ENCODE measurements around the gene SLC39A11. TPM values are rescaled to one million over a fixed set of nuclear protein-coding genes. Genes with fewer than 3 reads are reported as not detected.

SLC39A11 gene
- total and polyA plus RNA-seq, 2 of the 13 experiments (the other 11 are each of a cell fraction or from before 2014, with no cell fraction given) = 17.2 to 31.5 TPM

- WGBS (ENCODE audit: low lambda C conversion rate) = 93% methylated on average over 3 of the region's 3 CpGs
- H3K27ac ChIP-seq (ENCODE audit: extremely low read length, insufficient read depth, low read length) = no peak overlapping the region
- TF ChIP-seq, protein P1, sequence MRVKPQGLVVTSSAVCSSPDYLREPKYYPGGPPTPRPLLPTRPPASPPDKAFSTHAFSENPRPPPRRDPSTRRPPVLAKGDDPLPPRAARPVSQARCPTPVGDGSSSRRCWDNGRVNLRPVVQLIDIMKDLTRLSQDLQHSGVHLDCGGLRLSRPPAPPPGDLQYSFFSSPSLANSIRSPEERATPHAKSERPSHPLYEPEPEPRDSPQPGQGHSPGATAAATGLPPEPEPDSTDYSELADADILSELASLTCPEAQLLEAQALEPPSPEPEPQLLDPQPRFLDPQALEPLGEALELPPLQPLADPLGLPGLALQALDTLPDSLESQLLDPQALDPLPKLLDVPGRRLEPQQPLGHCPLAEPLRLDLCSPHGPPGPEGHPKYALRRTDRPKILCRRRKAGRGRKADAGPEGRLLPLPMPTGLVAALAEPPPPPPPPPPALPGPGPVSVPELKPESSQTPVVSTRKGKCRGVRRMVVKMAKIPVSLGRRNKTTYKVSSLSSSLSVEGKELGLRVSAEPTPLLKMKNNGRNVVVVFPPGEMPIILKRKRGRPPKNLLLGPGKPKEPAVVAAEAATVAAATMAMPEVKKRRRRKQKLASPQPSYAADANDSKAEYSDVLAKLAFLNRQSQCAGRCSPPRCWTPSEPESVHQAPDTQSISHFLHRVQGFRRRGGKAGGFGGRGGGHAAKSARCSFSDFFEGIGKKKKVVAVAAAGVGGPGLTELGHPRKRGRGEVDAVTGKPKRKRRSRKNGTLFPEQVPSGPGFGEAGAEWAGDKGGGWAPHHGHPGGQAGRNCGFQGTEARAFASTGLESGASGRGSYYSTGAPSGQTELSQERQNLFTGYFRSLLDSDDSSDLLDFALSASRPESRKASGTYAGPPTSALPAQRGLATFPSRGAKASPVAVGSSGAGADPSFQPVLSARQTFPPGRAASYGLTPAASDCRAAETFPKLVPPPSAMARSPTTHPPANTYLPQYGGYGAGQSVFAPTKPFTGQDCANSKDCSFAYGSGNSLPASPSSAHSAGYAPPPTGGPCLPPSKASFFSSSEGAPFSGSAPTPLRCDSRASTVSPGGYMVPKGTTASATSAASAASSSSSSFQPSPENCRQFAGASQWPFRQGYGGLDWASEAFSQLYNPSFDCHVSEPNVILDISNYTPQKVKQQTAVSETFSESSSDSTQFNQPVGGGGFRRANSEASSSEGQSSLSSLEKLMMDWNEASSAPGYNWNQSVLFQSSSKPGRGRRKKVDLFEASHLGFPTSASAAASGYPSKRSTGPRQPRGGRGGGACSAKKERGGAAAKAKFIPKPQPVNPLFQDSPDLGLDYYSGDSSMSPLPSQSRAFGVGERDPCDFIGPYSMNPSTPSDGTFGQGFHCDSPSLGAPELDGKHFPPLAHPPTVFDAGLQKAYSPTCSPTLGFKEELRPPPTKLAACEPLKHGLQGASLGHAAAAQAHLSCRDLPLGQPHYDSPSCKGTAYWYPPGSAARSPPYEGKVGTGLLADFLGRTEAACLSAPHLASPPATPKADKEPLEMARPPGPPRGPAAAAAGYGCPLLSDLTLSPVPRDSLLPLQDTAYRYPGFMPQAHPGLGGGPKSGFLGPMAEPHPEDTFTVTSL (CRISPR knock-in tag; IDR thresholded peaks at IDR 0.05; ENCODE audit: borderline replicate concordance) = no peak
- TF ChIP-seq ZNF703 (CRISPR knock-in tag; IDR thresholded peaks at IDR 0.05; ENCODE audit: borderline replicate concordance) (no peak), MAX (IDR thresholded peaks at IDR 0.05) (no peak), PHF21A (CRISPR knock-in tag; IDR thresholded peaks at IDR 0.05) (no peak), TEAD3 (CRISPR knock-in tag; optimal IDR thresholded peaks at IDR 0.05; ENCODE audit: borderline replicate concordance) (no peak), ZFY (CRISPR knock-in tag; IDR thresholded peaks at IDR 0.05) (no peak), PLRG1 (conservative IDR thresholded peaks at IDR 0.05) (no peak), ZNF549 (CRISPR knock-in tag; IDR thresholded peaks at IDR 0.05) (no peak), IRF1 (CRISPR knock-in tag; IDR thresholded peaks at IDR 0.05; ENCODE audit: low read depth) (no peak), FOXO4 (CRISPR knock-in tag; conservative IDR thresholded peaks at IDR 0.05) (no peak), TBP (CRISPR knock-in tag; IDR thresholded peaks at IDR 0.05) (no peak)
- TF ChIP-seq, protein P2, sequence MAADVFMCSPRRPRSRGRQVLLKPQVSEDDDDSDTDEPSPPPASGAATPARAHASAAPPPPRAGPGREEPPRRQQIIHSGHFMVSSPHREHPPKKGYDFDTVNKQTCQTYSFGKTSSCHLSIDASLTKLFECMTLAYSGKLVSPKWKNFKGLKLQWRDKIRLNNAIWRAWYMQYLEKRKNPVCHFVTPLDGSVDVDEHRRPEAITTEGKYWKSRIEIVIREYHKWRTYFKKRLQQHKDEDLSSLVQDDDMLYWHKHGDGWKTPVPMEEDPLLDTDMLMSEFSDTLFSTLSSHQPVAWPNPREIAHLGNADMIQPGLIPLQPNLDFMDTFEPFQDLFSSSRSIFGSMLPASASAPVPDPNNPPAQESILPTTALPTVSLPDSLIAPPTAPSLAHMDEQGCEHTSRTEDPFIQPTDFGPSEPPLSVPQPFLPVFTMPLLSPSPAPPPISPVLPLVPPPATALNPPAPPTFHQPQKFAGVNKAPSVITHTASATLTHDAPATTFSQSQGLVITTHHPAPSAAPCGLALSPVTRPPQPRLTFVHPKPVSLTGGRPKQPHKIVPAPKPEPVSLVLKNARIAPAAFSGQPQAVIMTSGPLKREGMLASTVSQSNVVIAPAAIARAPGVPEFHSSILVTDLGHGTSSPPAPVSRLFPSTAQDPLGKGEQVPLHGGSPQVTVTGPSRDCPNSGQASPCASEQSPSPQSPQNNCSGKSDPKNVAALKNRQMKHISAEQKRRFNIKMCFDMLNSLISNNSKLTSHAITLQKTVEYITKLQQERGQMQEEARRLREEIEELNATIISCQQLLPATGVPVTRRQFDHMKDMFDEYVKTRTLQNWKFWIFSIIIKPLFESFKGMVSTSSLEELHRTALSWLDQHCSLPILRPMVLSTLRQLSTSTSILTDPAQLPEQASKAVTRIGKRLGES (CRISPR knock-in tag; IDR thresholded peaks at IDR 0.05; ENCODE audit: borderline replicate concordance) = no peak
- H3K79me2 ChIP-seq (ENCODE audit: insufficient read depth, low read length) = no peaks in the 10 kb centered on the region
- H3K27me3 ChIP-seq (ENCODE audit: control insufficient read depth in 1 of 2, insufficient read depth in 2 of 2, low read length in 2 of 2) = no peaks in the 10 kb centered on the region
- no TSS peak for BruUV-seq (replicated peaks)
- peaks cover 0 to 1% of the 10 kb centered on the region in 2 experiments; a peak in 3 of 5 replicates for H3K36me3 ChIP-seq (replicated peaks in 1 of 2; ENCODE audit: control insufficient read depth in 1 of 2, insufficient read depth in 2 of 2, low read length in 2 of 2)
- FAIRE-seq (no peak), ATAC-seq (no peak), DNase-seq (ENCODE audit: low spot score) (no peak)
- H2AFZ ChIP-seq (ENCODE audit: low read length) = no peak overlapping the region
- no peaks in the 10 kb centered on the region for H4K20me1 ChIP-seq (ENCODE audit: insufficient read depth, low read length)
- H3K4me2 ChIP-seq (ENCODE audit: low read depth, low read length) = no peak overlapping the region
- H3K9ac ChIP-seq (ENCODE audit: insufficient read depth, low read depth, low read length) = no peak overlapping the region
- ChIA-PET POLR2A (no interaction called here), CTCF (ENCODE audit: low intra/inter-chr PET ratio, low total read pairs) (no interaction called here)
- no peaks in the 10 kb centered on the region for H3K4me1 ChIP-seq (ENCODE audit: insufficient read depth, low read length)
- in situ Hi-C loops (cut with HindIII; ENCODE audit: extremely low pct_ligation_motif_present, low pct_unique_long_range_greater_than_20kb) = no loop called here
- intact Hi-C loops (cut with micrococcal nuclease; ENCODE audit: unreplicated experiment) = no loop called here
- no peaks in the 10 kb centered on the region for H3K9me3 ChIP-seq (ENCODE audit: low read length)
- H3K4me3 ChIP-seq (replicated peaks in 1 of 3; ENCODE audit: insufficient read depth in 1 of 3, low read depth in 2 of 3, low read length in 3 of 3) = no peak overlapping the region
These were observed 186.2 kb downstream of the SLC39A11 start for GRCh38 chr17:72906306-72906705.

All from HepG2 (cell line).